Cerebellar cortex (tissue), 1 donor: Measurements from ENCODE around the gene ZNF516.

Experiments
- DNase-seq: peaks from one replicate; pipeline ENCODE4 v3.0.0-alpha.2; 2015; ENCODE audit warnings: low spot score

Gene ZNF516

GRCh38 chr18:76380791-76381405 is 114.1 kb downstream of the ZNF516 start:
- peak; percentile 20 for DNase-seq

GRCh38 chr18:76380127-76380729 is 114.8 kb downstream of the ZNF516 start:
- no peak for DNase-seq

DNA sequence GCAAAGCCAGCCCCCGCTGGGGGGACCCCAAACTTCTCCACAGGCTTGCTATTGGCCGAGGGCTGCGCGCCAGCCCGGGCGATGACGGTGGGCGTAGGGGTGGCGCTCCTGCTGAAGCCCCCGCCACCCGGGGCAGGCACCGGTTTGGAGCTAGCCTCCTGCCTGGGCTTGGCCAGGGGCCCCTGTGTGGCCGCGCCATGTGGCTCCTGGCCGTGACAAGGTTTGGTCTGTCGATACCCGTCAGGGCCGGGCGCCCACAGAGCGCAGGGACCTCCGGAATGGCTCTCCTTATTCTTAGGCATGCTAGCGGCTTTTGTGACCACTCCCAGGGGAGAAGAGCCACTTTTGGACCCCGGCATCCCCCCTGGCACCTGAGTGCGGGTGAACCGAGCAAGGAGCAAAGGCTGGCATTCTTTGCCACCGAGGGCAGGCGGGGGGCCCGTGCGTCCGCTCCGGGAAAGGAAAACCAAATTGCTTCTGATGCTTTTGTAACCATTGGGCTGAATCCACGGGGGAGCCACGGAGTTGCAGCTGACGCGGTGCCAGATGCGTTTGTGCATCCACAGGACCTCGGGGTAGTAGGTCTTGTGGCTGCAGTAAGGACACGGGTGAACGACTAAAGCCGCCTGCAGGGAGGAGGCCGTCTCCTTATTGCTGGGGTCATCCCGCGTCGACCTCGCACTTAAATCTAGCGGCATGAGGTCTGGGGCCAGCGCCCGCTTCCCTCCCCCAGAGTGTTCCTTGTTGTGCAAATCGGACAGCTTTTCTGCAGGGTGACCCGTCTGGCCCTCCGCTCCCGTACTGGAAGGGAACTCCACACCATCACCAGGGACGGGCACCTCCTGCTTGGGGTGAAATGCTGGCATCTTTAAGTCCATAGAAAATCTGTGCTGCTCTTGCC is 115.6 kb downstream of the ZNF516 start:
- no peak for DNase-seq

DNA sequence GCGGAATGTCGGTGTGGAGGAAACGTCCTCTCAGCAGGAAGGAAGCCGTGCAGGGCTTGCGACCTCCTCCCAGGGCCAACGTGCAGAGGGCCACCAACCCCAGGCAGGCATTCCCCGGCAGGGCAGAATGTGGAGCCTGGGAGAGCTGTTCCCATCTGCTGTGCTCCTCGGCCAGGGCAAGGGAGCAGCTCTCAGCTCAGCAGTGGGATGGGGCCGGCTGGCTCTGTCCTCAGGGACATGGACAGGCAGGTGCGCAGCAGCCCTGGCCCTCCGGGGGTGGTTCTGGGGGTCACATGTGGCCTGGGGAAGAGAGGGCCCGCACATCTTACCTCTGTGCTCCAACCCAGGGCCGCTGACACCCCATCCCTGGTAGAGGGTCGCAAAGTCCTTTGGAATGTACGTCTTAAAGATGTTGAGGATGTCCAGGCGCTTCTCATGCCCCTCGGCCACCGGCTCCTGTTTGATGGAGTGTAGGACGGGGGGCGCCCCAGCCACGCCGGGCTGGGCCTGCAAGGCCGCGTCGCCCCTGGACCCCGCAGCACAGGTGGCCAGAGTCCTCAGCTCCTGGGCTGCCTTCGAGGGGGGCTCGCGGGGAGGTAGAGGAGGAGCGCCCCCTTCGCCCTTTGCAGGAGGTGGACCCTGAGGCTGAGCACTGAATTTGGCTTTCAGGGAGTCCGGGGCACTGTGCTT is 116.4 kb downstream of the ZNF516 start:
- DNase-seq: no peak

DNA sequence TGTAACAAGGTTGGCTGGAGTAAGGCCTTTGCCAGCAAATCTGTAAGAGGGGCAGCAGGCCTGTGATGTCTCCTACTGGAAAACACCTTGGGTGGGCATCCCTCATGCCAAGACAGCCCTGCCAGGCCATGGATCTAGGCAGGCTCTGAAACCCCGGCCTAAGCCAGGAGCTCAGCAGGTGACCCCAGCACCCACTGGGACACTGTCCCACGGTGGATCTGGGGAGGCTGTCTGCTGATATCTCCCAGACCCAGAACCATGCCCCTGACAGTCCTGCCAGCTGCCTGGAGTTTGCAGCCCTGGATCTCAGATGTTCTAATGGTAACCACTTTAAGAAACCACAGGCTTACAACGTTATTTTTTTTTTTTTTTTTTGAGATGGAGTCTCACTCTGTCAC is 117.7 kb downstream of the ZNF516 start:
- no peak for DNase-seq

DNA sequence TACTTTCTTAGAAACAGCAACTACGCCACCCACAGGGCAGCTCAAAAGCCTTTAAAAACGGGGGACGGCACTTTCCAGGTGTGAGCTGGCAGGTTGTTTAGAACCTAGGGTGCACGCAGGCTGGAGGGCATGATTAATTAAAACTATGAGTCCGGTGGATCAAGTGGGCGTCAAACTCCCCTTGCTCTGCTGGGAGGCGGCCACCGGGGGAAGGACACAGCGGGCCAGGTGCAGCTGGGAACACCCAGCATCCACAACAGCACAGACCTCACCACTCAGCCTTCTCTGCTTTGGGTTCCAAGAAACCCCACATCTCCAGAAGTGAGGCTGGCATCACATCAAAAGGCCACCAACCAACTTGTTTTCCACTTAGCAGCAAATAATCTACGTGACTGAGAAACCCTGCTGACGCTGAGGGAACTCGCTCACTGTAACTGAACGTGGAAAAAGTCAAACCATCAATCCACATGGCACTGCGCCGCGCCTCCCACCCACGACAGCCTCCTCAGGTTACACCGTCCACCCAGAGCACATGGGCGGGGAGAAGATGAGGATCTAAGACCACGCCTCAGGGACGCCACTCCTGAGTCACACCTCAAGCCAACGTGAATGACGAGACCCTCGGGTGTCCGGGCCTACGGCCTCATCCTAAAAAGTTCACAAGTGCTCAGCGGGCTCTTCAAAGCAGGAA is 118.2 kb downstream of the ZNF516 start:
- DNase-seq: no peak

DNA sequence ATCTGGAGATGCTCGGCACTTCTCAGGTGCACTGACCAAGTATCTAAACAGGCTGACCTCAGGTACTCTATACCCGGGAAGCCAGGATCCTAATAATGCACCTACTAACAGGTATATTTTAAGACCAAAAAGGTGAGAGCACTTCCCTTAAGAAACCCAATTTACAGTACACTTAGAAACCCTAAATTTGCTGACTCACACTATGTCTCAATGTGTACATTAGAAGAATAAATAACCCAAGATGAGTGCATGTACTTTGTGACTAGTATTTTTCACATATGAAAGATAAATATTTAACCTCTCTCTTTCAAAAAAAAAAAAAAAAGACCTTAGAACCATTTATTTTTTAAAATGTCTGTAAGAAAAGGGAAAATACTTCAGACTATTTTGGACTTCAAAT is 118.8 kb downstream of the ZNF516 start:
- DNase-seq: no peak

DNA sequence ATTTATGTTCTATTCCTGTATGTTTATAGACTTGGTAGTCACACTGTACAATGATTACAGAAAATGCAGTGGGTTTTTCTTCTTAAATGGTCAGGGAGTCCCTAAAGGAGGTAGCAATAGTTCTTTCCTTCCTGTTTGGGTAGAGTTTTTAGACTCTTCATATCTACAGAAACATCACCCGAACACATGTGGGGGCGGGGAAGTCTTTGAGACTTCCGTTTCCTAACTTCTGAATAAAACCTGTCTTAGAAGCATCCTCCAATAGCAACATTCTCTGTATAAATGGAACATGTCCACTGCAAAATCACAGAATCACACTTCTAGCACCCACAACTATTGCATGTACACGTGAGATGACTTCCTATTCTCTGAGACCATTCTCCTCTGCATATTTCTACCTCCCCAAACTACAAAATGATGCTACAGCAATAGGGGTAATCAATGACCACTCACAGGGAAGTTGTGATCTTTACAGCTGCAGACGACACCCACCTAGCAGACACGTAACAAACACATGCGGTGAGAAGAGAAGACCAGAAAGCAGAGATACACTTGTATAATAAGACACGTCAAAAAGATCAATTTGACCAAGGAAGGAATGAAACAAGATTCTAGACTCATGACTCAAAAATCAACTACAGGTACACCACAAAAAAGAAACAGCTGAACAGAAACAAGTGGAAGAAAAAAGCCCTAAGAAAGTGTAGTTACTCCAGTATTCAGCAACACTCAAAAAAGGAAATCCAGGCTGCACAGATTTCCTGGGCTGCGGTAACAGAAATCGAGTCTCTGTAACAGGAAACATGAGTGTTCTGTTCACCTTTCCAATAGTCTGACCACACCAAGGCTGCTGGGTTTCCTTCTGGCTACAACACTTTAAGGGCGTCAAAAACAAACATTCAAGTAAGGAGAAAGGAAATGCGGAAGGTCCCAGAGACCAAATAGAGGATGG is 120.4 kb downstream of the ZNF516 start:
- no peak for DNase-seq

DNA sequence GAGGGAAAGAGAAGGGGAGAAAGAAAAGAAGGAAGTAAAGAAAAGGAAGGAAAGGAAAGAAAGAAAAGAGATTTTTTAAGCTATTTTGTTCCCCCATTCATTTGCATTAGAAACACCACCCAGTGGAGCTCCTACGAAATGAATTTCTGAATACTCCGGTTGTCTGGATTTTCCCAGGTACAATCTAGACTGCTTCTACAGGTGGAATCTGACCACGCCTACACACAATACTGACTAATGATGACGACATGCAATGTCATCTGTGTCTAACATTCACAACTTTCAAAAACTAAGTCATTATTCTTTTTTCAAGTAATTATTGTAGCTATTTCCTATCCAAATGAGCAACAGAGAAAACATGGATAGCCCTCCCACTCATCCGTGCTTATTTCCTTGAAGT is 121.7 kb downstream of the ZNF516 start:
- no peak for DNase-seq

DNA sequence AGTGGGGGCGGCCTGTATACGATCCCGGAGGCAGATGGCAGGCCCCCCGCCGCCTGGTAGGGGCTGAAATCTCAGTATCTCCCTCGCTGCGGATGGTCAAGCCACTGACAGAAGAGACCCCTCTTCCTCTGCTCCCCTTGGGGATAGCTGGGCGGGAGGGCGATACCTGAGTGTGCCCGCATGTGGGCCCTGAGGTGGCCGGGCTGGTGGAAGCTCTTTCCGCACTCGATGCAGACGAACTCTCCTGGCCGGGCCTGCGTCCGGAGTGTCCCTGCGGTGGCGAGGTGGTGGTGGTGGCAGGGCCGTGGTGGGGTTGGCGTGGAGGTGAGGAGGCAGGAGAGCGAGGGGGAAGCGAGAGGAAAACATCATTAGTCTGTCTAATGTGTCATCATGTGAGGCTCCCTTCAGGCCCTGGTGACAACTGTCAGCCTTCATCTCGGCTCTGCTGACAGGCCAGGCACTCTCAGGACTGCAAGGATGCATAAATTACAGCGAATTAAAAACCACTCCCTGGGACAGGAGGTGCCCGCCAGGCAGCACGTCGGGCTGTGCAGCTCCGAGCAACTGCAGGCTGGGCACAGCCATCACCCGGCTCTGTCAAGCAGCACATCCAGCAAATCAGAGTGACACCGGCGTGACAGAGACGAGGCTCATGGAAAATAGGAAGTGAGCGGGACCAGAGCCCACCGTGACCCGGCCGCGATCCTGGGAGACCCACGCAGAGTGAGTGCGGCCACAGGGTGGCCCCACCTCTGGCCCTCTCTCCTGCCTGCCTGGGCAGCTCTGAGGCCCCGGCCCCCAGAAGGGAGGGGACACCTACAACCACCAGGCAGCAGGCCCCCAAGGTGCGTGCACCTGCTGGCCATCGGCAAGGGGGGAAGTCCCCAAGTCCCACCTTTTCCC is 123.5 kb downstream of the ZNF516 start:
- no peak for DNase-seq

DNA sequence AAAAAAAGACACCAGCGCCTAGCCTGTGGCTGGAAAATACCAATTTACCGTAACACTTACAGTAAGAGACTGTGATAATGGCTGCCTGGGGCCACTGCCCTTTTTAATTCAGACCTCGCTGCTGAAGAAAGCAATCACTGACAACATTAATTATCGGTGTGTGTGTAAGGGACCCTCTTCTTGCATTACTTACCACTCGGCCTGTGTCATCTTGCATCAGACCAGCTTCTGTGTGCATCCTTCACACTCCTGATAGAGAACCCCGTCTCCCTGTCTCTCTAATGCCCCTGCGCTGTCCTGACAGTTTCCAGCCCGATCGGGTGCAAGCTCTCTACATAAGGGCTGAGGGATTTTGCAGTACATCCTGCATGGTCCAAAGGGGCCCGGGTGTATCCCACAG is 124.4 kb downstream of the ZNF516 start:
- no peak for DNase-seq

GRCh38 chr18:76370201-76370600 is 124.8 kb downstream of the ZNF516 start:
- DNase-seq: no peak

DNA sequence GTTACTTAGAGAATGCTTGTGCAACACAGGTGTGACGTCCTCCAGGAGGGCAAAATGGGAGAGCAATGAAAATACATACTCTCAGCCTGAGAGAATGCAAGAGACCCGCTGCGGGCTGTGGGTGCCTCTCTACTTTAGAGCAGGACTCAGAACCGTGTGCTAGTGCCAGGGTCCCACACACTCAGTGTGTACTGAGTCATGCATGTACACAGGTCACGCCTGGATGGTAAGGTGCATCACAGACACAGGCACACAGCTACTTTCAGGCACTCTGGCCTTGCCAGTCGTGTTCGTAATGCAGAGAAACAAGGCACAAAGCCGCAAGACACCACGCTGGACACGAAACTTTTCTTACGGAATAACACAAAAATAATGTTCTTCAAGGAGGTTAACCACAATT is 125.3 kb downstream of the ZNF516 start:
- DNase-seq: no peak

DNA sequence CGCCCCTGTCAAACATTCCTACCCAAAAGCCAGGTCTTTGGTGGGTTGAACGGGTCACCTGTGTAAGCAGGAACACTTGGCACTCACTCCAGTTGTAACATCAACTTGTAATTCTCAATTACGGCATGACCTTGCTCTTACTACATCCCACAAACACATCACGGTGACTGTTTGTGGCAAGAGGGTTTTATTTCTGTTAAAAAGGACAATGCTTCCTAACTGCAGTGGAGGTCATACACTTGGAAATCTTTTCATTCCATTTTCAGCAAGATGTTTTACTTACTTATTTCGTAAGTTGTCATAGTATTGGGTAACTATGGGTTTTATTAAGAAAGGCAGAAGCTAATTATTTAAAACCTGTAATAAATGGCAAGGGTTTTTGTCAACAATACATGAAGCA is 126.1 kb downstream of the ZNF516 start:
- DNase-seq: no peak

DNA sequence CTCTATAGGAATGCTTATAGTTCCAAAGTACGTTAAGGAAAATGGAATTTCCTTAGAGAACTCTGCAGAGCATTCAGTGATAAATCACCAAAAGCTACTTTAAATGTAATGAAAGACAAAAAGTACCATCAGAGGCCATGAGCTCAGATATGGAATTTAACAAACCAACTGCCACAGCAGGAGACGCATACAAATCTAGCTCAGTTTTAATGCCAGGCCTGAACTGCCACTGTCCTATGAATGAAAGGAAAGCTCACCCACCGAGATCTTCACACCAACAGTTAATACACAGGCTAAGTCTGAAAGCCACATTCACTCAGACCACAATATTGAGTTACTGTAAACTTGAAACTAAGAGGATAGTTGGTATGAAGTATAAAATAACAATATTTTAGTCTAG is 126.8 kb downstream of the ZNF516 start:
- no peak for DNase-seq

DNA sequence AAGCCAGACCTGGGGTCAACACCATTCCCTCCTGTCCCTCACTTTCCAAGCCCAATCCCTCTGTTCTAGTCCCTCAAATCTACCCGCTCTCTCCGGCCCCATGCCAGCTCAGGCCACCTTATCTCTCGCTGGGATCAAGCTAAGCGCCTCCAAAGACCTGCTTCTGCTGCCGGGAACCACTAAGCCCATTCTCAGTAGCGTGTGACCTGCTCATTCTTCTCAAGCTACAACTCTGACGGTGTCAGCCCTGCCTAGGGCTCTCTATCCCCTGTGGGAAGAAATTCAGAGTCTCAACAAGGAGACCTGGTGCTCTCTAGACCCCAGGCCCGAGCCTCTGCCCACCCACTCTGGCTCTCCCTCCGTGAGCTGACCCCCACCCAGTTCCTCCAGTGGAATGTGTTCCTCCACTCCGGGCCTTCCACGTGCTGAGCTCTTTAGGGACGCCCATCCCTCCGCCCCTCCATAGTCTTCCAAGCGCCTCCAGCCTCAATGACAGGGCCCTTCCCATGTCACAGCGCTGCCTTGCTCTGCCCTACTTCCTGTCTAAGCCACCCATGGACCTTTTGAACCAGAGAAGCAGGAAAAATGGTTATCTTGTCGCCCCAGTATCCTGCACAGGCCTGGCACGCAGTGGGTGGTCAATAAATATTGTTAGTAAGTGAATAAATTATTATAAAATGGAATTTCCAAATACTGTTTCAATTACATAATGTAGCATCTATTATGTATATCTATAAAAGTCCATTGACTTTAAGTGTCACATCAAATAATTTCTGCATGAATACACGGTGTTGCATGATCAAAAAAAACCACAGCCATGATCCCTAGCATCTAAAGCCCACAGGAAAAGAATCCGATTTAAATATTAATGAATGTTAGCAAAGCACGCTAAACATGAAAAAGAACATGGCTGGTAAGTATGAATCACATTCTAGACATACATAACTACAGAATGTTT is 127.6 kb downstream of the ZNF516 start:
- no peak for DNase-seq

DNA sequence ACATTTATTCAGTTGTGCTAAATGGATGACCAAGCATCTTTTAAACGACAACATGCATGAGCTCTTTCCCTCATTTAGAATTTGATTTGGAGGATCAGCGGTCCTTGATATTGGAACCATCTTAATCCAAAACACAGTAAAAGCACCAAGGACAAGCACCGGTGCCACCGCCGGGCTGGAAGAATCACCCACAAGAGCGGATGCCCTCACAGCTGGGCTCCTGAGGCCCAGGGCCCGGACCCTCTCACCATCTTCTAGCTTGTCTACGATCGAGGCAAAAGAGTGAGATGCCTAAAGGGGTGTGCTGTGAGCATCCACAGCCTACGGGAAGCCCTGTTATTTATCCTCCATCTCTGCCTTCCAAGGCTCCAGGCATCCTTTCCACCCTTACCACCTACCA is 129.5 kb downstream of the ZNF516 start:
- no peak for DNase-seq
